Right forelimb (tissue), 1 donor: ENCODE data around the gene PREX1.

Experiments used
- DNase-seq: peaks from one replicate; pipeline ENCODE4 v3.0.0-alpha.2; 2018

Gene PREX1

GRCh38 chr20:48674461-48674860 lies 153.3 kb downstream of the PREX1 start:
- DNase-seq, result no peak

DNA sequence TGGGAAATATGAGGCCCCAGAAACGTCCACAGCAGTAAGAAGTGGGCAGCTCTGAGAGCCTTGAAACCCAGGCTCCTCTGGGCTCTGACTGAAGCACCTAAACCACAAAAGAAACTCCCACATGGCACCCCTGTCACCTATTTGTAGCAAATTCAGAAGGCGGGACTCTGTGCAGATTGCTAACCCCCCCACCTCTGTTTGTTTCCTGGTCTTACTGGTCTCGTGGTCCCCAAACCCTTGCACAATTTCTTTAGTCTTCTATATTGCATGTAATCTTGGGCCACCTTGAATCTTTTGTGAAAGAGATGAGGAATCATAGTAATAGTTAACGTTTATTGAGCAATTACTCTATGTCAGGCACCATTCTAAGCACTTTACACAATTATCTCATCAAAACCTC lies 154.3 kb downstream of the PREX1 start:
- no peak for DNase-seq

GRCh38 chr20:48672324-48672723 lies 155.5 kb downstream of the PREX1 start:
- DNase-seq, result no peak

DNA sequence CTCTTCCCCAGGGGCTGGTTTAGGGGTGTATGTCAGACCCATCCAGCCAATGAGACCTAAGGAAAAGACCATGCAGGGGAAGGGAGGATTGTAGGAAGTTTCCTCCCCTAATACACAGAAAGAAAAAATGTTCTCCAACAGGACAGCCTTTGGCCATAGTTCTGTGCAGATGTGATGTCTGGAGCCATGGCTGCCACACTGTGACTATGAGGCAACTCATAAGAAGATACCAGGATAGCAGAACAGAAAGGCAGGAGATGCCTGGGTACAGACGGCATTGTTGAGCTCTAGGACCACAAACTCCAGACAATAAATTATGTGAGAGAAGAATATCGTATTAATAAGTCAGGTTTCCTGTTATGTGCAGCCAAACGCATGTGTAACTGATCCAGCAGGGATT lies 156.7 kb downstream of the PREX1 start:
- no peak for DNase-seq

DNA sequence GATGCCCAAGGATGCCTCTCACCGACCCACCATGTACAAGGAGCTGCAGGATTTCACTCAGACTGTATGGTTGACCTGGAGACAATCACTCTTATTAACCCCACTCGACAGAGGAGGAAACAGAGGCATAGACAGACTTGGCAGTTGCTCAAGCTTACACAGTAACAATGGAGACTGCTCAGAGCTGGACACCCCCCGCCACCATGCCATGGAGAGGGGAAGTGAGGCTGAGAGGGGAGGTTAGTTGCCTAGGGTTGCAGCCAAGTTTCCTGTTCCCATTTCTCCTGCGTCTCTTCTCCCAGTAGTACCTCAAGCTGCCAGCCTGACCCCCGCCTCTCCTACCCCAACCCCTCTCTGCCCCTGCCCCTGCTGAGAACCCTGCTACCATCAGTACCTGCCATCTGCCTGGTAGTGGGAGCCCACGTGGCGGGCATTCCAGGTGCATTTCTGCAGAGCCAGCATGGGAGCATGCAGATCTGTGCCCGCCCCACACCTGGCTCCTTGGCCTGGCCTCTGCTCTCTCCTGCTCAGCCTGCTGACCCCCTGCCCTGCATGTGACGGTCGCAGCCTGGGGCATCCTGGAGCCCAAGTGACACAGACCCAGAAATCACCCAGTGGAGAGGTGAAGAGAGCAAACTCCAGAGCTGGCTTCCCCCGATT lies 157.7 kb downstream of the PREX1 start:
- DNase-seq, result no peak

GRCh38 chr20:48668451-48668946 lies 159.3 kb downstream of the PREX1 start:
- DNase-seq, result peak; percentile 83

DNA sequence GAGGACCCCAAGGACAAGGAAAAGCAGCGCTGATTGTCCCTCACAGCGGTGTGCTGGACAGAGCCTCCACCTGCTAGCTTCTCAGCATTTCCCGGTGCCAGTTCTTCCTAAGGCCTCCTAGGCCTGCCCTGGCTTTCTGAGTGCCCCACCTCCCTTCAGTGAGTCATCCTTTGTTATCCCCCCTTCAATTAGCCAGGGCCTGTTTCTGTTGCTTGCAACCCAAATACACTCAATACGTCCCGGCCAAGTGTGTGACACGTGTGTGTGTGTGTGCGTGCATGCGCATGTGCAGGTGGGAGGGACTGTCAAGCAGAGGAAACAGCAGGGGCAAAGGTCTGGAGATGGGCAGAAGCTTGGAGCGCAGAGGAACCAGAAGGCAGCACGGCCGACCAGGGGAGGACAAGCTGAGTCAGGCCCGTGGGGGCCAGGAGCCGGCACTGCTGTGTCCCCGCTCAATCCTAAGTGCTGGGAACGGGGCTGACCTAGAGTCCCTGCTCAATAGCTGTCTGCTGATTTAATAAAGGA lies 159.8 kb downstream of the PREX1 start:
- no peak for DNase-seq

DNA sequence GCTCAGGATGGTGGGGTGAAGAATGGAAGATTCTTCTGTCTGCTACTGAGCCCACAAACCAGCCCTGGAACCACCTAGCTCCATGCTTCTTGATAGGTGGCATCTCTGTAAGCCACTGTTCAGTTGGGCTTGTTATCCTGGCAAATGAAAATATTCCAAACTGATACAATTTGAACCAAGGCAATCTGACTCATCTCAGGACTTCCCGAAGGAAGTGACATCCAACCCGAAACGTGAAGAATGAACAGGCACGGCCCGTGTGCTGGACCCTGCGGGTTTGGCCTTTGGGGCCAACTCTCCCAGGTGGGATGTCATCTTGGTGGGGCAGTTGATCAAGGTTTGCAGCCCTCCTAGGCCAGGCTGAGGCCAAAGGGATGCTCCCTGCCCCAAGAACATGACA lies 160.3 kb downstream of the PREX1 start:
- no peak for DNase-seq

DNA sequence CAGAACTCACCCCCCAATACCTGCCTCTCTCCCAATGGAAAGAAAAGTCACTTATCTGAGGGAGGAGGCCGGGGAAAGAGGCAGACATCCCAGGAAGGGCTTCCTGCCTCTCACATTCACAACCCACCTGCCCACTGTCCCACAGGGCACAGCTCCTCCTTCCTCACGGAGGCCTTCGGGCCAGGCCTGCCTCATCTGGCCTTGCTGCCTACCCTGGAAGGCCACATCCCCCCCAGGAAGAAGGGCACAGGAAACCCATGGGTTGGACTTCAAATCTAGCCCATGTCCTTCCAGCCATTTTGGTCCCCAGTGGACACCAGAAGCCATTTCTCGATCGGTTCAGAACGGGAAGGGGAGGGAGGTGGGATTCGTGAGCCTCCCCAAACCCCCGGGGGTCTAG lies 162.0 kb downstream of the PREX1 start:
- DNase-seq, result no peak

DNA sequence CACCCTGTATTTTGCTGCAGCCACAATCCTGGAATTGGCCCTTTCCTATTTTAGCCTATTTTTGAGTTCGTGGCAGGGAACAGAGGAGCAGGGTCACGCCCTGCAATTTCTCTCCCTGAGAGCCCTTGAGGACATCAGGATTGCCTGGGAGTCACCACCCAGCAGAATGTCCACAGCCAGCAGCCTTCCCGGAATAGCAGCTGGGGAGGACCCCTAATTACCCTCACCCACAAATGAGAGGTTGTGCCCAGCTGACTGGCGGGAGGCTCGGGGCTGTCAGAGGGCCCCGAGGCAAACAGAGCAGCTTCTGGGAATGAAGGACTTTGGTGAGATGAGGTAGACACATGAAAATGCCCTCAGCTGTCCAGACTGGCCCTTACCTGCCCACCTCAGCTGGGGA lies 165.1 kb downstream of the PREX1 start:
- DNase-seq, result no peak

DNA sequence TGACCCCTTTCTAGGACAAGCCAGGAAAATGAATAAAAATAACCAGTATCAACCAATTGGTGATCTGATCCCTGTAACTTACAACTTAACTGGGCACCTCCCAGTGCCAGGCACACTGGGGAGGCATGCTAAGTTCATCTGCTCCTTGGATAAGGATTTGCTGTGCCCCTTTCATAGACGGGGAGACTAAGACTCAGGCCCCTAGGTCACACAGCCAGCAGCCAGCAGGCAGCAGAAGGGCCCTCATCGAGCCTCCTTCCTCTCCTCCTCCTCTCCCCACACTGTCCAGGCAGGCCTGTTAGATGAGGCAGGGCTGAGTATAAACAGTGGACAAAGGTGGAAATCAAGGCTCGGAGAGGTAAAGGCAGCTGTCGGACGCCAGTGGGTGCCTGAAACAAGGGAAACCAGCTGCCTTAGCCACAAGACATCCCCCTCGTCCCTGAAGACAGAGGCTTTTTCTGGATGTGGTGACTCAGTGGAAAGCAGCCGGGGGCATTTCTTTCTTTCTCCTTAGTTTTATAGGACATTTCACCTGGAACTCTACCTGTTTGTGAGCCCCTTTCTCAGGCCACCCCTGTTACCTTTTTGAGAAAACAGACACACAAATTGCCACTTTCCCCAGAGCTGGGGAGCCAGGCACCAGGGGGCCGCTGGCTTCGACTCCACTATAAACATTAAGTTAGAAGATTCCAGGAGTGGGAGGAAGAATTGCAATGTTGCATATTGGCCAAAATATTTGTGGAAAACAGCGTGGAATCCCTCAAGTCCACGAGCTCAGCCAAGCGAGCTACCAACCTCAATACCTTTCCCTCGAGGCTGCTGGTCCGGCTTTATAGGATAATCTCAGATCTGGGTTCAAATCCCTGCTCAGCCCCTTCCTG lies 166.0 kb downstream of the PREX1 start:
- no peak for DNase-seq

DNA sequence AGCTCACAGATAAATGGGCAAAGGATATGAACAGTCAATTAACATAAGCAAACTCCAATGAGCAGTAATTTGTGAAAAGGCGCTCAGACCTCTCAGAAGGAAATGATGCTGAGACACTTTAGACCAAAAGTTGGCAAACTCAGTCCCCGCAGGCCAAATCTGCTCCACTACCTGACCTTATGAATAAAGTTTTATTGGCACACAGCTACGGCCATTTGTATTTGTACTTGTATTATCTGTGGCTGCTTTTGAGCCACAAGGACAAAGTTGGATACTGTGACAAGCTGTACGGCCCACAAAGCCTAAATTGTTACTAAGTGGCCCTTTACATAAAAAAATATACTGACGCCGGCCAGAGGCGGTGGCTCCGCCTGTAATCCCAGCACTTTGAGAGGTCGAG lies 167.0 kb downstream of the PREX1 start:
- DNase-seq, result no peak

DNA sequence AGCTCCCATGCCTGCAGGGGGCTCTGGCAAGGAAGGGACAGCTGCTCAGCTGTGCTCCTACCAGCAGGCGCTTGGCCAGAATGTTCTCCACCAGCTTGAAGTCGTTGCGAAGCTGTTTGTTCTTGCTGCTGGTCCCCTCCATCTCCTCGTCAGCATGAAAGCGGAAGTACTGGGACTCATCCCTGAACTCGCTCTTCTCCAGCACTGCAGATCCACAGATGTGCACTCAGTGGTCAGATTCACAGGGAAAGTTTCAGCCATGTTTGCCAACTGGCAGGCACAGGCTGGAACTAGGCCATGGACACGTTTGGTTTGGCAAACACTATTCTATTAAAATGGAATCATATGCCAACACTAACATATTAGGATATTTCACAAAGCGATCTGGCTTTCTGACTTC lies 167.9 kb downstream of the PREX1 start:
- no peak for DNase-seq

- no peak for DNase-seq
Measured at GRCh38 chr20:48658505-48658904, 169.3 kb downstream of the PREX1 start.

GRCh38 chr20:48658198-48658476 lies 169.7 kb downstream of the PREX1 start:
- DNase-seq, result no peak

GRCh38 chr20:48657426-48658197 lies 170.2 kb downstream of the PREX1 start:
- DNase-seq, result peak; percentile 81

DNA sequence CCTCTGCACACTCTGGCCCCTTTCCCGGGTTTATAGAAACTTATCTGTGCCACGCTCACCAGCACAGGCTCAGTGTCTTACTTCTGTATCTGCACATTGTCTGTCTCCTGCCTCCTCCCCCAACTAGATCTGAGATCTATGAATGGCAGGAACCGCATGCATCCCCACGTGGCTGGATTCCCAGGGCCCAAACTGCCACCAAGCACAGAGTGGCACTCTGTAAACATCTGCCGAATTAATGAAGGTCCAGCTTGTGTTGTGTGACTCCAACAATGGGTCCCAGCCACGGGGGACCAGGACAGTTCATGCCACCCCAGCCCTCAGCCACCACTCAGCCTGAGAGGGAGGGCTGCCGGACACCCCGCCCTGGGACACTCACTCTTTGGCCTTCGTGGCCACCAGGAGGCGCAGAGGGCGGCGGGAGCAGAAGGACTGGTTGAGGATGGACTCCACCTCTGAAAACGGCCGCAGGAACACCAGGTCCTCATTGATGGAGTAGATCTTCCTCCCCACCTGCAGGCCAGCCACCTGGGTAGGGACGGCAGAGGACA lies 171.1 kb downstream of the PREX1 start:
- no peak for DNase-seq

DNA sequence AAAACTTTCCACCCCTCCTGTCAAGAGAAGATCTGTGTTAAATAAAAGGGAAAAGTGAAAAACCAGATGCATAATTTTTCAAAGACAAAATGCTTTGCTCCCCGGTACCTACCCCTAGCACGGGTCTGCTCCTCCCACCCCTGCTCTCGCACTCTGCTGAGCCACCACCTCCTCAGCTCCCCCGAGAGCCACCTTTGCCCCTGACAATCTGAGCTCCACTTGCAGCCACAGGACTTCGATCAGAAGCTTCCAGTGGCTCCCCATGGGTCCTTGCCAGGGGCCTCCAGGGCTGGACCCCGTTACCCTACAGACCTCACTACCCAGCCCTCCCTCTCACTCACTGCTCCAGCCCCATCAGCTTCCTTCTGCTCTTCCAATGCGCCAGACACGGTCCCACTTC lies 171.7 kb downstream of the PREX1 start:
- no peak for DNase-seq

DNA sequence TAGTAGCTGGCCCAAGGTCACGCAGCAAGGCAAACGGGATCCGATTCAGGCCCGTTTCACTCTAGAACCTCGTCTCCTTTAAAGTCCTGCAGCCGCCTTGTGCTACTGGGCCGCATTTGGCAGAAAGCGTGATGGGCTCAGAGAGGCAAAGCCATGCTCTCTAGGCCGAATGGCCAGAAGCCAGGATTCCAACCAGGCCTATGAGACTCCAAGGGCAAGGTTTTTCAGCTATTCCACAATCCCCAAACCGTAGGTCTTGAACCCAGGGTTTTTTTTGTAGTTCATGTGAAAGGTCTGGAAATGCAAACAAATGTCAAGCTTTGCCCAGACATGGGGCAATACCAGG lies 174.1 kb downstream of the PREX1 start:
- DNase-seq, result no peak

GRCh38 chr20:48652961-48653705 lies 174.7 kb downstream of the PREX1 start:
- no peak for DNase-seq

- no peak for DNase-seq
Measured at GRCh38 chr20:48651960-48652359, 175.8 kb downstream of the PREX1 start.

- DNase-seq, result no peak
Measured at GRCh38 chr20:48651271-48651670, 176.5 kb downstream of the PREX1 start.

DNA sequence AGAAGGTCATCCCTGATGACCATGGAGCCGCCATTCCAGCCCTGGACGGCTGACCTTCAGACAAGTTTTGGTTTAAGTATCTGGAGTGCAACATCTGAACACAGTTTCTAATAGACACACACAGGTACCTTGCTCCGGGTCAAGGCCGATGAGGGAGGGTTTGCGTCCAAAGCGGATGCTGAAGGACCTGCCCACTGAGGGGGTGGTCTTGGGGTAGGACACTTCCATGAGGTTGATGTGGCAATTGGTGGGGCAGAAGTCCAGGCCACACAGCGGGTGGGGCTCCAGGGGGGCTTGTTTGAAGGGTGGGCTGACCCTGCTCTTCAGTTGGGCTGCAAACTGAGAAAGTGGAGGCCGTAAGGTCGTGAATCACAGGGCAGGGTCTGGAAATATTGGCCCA lies 177.9 kb downstream of the PREX1 start:
- DNase-seq, result no peak
